HepG2 (cell line): ENCODE results near the gene SMIM13. TPM values are rescaled to one million over a fixed set of nuclear protein-coding genes. Genes with fewer than 3 reads are reported as not detected.

Source experiments
- CAMTA2 ChIP-seq: sonication (generic); formaldehyde crosslinking; IDR thresholded peaks from 2 replicates; pipeline ENCODE4 v1.4.0; 2020; ENCODE audit warnings: mild to moderate bottlenecking, missing genetic modification reagents, borderline replicate concordance
- IKZF4 ChIP-seq: sonication (generic); formaldehyde crosslinking; IDR thresholded peaks from 2 replicates; pipeline ENCODE4 v1.5.1; 2020; ENCODE audit warnings: borderline replicate concordance, mild to moderate bottlenecking, low read depth, missing genetic modification reagents; ENCODE audit errors: not compliant biosample characterization
- SYNCRIP ChIP-seq: fragments of 200-400 bp; formaldehyde crosslinking; IDR thresholded peaks from 2 replicates; pipeline ENCODE4 v1.6.1; 2018; ENCODE audit warnings: mild to moderate bottlenecking, low read depth, low read length; ENCODE audit not compliant: insufficient read depth
- TOE1 ChIP-seq: sonication (generic); formaldehyde crosslinking; IDR thresholded peaks from 2 replicates; pipeline ENCODE4 v1.4.0; 2020; ENCODE audit warnings: mild to moderate bottlenecking, missing genetic modification reagents
- ZFAT ChIP-seq: sonication (generic); formaldehyde crosslinking; conservative IDR thresholded peaks from 2 replicates; pipeline ENCODE4 v1.8.1; 2023; ENCODE audit warnings: missing genetic modification reagents, inconsistent platforms
- ZFP41 ChIP-seq: sonication (generic); formaldehyde crosslinking; IDR thresholded peaks from 2 replicates; pipeline ENCODE4 v1.4.0; 2020; ENCODE audit warnings: mild to moderate bottlenecking, missing genetic modification reagents, borderline replicate concordance
- ZMYM2 ChIP-seq: sonication (generic); formaldehyde crosslinking; IDR thresholded peaks from 2 replicates; pipeline ENCODE4 v1.8.0; 2022; ENCODE audit warnings: mild to moderate bottlenecking, missing genetic modification reagents
- ZNF263 ChIP-seq: sonication (generic); formaldehyde crosslinking; IDR thresholded peaks from 2 replicates; pipeline ENCODE4 v1.4.0; 2020; ENCODE audit warnings: missing genetic modification reagents
- ZNF720 ChIP-seq: sonication (generic); formaldehyde crosslinking; IDR thresholded peaks from 2 replicates; pipeline ENCODE4 v1.4.0; 2020; ENCODE audit warnings: missing genetic modification reagents
- ZSCAN22 ChIP-seq: sonication (generic); formaldehyde crosslinking; IDR thresholded peaks from 2 replicates; pipeline ENCODE4 v1.4.0; 2020; ENCODE audit warnings: mild to moderate bottlenecking, missing genetic modification reagents
- polyA plus RNA-seq, 8 experiments: library from polyadenylated mRNA; depleted of rRNA in 3 of 8; stranded (reverse) in 7 of 8; unstranded in 1 of 8; fragments of >200 nt; fragmentation: Illumina TruSeq in 4 of 8; extraction: Trizol in 4 of 8; gene quantifications; 2 replicates each; pipeline versions ENCODE4 v1.2.1 to v1.2.3, GENCODE V29; 2011 to 2016; ENCODE audit warnings: low read depth in 4 of 8, missing spikeins in 1 of 8, mixed read lengths in 1 of 8; ENCODE audit not compliant: insufficient read depth in 1 of 8
- total RNA-seq, 5 experiments: library from RNA; depleted of rRNA; stranded (reverse); fragments of >200 nt; fragmentation: Illumina TruSeq; extraction: Trizol; gene quantifications; 2 replicates each; pipeline ENCODE4 v1.2.3, GENCODE V29; 2016; ENCODE audit warnings: low read depth in 1 of 5
- TF ChIP-seq, protein P1 (sequence below): sonication (generic); formaldehyde crosslinking; IDR thresholded peaks from 2 replicates; pipeline ENCODE4 v1.4.0; 2020; ENCODE audit warnings: mild to moderate bottlenecking, missing genetic modification reagents
- TF ChIP-seq, protein P2 (sequence below): sonication (generic); formaldehyde crosslinking; IDR thresholded peaks from 2 replicates; pipeline ENCODE4 v1.8.0; 2022; ENCODE audit warnings: missing genetic modification reagents, mild to moderate bottlenecking, borderline replicate concordance
- TF ChIP-seq, protein P3 (sequence below): sonication (generic); formaldehyde crosslinking; IDR thresholded peaks from 2 replicates; pipeline ENCODE4 v1.8.0; 2022; ENCODE audit warnings: missing genetic modification reagents, mild to moderate bottlenecking, inconsistent platforms, borderline replicate concordance
- TF ChIP-seq, protein P4 (sequence below): IDR thresholded peaks from 2 replicates; pipeline ENCODE4 v1.6.1; 2016; ENCODE audit warnings: mild to moderate bottlenecking
- TF ChIP-seq, protein P5 (sequence below): sonication (generic); formaldehyde crosslinking; IDR thresholded peaks from 2 replicates; pipeline ENCODE4 v1.4.0; 2020; ENCODE audit warnings: mild to moderate bottlenecking, missing genetic modification reagents

SMIM13 gene
- total and polyA plus RNA-seq, 2 of the 13 experiments (the other 11 are each of a cell fraction or from before 2014, with no cell fraction given), result 2.7 to 10.2 TPM

DNA sequence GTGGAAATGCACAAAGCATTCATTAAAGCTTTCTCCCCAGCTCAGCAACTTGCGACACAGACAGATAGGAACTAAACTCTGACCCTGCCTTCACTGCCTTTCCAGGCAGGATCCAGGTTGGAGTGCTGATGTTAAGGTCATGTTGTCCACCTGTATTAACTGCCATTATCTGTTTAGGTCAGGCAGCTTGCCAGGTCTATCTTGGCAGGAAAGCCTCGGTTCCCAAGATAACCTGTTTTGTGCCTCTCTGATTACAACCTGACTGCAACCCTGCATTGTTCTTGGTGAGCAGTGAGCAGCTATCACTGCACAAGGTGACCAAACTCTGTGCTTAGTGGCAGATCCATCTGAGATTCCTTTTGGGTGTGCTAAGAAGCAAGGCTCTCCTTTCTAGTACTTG is 26.3 kb upstream of the SMIM13 start (continued):
- TF ChIP-seq, protein P1, sequence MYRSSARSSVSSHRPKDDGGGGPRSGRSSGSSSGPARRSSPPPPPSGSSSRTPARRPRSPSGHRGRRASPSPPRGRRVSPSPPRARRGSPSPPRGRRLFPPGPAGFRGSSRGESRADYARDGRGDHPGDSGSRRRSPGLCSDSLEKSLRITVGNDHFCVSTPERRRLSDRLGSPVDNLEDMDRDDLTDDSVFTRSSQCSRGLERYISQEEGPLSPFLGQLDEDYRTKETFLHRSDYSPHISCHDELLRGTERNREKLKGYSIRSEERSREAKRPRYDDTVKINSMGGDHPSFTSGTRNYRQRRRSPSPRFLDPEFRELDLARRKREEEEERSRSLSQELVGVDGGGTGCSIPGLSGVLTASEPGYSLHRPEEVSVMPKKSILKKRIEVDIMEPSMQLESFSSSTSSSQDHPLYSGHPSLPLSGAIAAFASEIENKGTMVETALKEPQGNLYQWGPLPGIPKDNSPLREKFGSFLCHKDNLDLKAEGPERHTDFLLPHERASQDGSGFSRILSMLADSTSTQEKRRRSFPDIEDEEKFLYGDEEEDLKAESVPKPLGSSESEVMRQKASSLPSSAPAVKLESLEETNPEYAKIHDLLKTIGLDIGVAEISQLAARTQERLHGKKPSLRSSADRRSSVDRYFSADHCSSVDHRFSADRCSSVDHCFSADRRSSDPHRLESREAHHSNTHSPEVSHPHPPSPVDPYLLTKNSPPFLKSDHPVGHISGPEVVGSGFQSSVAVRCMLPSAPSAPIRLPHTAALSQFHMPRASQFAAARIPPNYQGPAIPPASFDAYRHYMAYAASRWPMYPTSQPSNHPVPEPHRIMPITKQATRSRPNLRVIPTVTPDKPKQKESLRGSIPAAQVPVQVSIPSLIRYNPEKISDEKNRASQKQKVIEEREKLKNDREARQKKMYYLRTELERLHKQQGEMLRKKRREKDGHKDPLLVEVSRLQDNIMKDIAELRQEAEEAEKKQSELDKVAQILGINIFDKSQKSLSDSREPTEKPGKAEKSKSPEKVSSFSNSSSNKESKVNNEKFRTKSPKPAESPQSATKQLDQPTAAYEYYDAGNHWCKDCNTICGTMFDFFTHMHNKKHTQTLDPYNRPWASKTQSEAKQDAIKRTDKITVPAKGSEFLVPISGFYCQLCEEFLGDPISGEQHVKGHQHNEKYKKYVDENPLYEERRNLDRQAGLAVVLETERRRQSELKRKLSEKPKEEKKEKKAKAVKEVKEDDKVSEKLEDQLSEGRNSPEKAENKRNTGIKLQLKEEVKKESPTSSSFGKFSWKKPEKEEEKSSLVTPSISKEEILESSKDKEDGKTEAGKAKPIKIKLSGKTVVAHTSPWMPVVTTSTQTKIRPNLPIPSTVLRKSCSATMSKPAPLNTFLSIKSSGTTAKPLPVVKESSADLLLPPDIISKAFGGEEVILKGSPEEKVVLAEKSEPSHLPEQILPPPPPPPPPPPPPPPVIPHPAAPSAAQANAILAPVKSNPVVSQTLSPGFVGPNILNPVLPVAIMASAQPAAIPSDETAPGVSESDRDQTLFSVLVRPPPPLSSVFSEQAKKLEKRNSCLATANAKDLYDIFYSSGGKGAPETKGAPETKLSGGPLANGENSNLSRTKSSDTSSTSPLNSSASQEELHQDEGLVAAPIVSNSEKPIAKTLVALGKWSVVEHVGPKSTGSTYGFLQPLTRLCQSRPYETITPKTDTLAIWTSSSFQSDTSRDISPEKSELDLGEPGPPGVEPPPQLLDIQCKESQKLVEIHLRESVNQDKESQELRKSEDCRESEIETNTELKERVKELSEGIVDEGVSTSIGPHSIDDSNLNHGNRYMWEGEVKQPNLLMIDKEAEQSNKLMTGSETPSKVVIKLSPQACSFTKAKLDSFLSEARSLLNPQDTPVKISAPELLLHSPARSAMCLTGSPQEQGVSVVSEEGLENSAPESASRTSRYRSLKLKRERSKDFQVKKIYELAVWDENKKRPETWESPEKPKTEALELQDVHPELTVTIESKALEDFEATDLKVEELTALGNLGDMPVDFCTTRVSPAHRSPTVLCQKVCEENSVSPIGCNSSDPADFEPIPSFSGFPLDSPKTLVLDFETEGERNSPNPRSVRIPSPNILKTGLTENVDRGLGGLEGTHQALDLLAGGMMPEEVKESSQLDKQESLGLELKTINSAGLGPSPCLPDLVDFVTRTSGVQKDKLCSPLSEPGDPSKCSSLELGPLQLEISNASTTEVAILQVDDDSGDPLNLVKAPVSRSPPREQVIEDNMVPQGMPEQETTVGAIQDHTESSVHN (CRISPR knock-in tag), result no peak
- TF ChIP-seq, protein P2, sequence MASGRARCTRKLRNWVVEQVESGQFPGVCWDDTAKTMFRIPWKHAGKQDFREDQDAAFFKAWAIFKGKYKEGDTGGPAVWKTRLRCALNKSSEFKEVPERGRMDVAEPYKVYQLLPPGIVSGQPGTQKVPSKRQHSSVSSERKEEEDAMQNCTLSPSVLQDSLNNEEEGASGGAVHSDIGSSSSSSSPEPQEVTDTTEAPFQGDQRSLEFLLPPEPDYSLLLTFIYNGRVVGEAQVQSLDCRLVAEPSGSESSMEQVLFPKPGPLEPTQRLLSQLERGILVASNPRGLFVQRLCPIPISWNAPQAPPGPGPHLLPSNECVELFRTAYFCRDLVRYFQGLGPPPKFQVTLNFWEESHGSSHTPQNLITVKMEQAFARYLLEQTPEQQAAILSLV (CRISPR knock-in tag), result no peak
- no peak for TF ChIP-seq IKZF4 (CRISPR knock-in tag)
- no peak for TF ChIP-seq TOE1
- TF ChIP-seq, protein P3, sequence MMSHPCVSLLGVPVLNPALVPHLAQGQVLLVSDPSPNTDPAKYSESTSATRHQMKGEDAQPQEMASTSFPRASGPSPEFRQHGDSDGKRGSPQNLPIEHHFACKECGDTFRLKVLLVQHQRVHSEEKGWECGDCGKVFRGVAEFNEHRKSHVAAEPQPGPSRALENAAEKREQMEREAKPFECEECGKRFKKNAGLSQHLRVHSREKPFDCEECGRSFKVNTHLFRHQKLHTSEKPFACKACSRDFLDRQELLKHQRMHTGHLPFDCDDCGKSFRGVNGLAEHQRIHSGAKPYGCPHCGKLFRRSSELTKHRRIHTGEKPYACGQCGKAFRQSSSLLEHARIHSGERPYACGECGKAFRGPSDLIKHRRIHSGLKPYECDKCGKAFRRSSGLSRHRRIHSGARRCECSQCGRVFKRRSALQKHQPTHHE, result no peak
- no peak for TF ChIP-seq ZFP41 (CRISPR knock-in tag)
- TF ChIP-seq ZNF263 (CRISPR knock-in tag), result no peak
- no peak for TF ChIP-seq ZNF720 (CRISPR knock-in tag)
- no peak for TF ChIP-seq CAMTA2 (CRISPR knock-in tag)
- no peak for TF ChIP-seq ZFAT
- no peak for TF ChIP-seq ZSCAN22
- no peak for TF ChIP-seq ZMYM2
- TF ChIP-seq, protein P4, sequence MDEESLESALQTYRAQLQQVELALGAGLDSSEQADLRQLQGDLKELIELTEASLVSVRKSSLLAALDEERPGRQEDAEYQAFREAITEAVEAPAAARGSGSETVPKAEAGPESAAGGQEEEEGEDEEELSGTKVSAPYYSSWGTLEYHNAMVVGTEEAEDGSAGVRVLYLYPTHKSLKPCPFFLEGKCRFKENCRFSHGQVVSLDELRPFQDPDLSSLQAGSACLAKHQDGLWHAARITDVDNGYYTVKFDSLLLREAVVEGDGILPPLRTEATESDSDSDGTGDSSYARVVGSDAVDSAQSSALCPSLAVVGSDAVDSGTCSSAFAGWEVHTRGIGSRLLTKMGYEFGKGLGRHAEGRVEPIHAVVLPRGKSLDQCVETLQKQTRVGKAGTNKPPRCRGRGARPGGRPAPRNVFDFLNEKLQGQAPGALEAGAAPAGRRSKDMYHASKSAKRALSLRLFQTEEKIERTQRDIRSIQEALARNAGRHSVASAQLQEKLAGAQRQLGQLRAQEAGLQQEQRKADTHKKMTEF, result no peak
- no peak for TF ChIP-seq SYNCRIP
- TF ChIP-seq, protein P5, sequence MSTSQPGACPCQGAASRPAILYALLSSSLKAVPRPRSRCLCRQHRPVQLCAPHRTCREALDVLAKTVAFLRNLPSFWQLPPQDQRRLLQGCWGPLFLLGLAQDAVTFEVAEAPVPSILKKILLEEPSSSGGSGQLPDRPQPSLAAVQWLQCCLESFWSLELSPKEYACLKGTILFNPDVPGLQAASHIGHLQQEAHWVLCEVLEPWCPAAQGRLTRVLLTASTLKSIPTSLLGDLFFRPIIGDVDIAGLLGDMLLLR, result no peak
